PC-9 (cell line): ENCODE results near the gene ITSN1. TPM values are rescaled to one million over a fixed set of nuclear protein-coding genes. Genes with fewer than 3 reads are reported as not detected.

Source experiments
- BruUV-seq: library from RNA; stranded (reverse); fragments of 400-500 nt; replicated peaks from 2 replicates; lab custom pipeline; 2021; lab: Mats Ljungman, UMichigan
- CTCF ChIA-PET: fragments of 300-600 bp; sonication (Branson Sonifier 250); formaldehyde crosslinking; loops from one replicate; lab custom pipeline; 2022; ENCODE audit warnings: antibody characterized with exemption; lab: Charles Lee
- POLR2A ChIA-PET: fragments of 300-600 bp; sonication (Branson Sonifier 250); formaldehyde crosslinking; loops from one replicate; lab custom pipeline; 2022; ENCODE audit warnings: antibody characterized with exemption; ENCODE audit not compliant: unreplicated experiment; lab: Charles Lee
- DNase-seq, 2 experiments: peaks; one replicate each; pipeline versions ENCODE4 v3.0.0 to v3.0.0-alpha.2; 2015 to 2022; ENCODE audit warnings: mixed read lengths in 1 of 2
- H2AFZ ChIP-seq: fragments of 200-600 bp; sonication (generic); 2 replicates; pipeline ENCODE4 v1.8.1; 2017; ENCODE audit warnings: antibody characterized with exemption
- H3F3A ChIP-seq: fragments of 200-600 bp; sonication (generic); 2 replicates; pipeline ENCODE4 v1.8.1; 2017; ENCODE audit warnings: antibody characterized with exemption, mild to moderate bottlenecking, low read depth; ENCODE audit not compliant: insufficient read depth
- H3K27ac ChIP-seq: fragments of 200-600 bp; sonication (generic); 2 replicates; pipeline ENCODE4 v1.6.1; 2016; ENCODE audit warnings: mixed run types
- H3K27me3 ChIP-seq: fragments of 200-600 bp; sonication (generic); 2 replicates; pipeline ENCODE4 v1.6.1; 2016; ENCODE audit warnings: low read depth, mixed run types; ENCODE audit not compliant: insufficient read depth
- H3K36me3 ChIP-seq: fragments of 200-600 bp; sonication (generic); 2 replicates; pipeline ENCODE4 v1.6.1; 2016; ENCODE audit warnings: low read depth, mixed run types
- H3K4me1 ChIP-seq: fragments of 200-600 bp; sonication (generic); replicated peaks from 2 replicates; pipeline ENCODE4 v1.6.1; 2016; ENCODE audit warnings: mixed run types; ENCODE audit not compliant: insufficient read depth
- H3K4me2 ChIP-seq: fragments of 200-600 bp; sonication (generic); 2 replicates; pipeline ENCODE4 v1.6.1; 2017; ENCODE audit warnings: mixed run types
- H3K4me3 ChIP-seq: fragments of 200-600 bp; sonication (generic); 2 replicates; pipeline ENCODE4 v1.6.1; 2016; ENCODE audit warnings: mixed run types
- H3K79me2 ChIP-seq: fragments of 200-600 bp; sonication (generic); 2 replicates; pipeline ENCODE4 v1.6.1; 2017; ENCODE audit warnings: low read depth, mixed run types
- H3K9me2 ChIP-seq: fragments of 200-600 bp; sonication (generic); 2 replicates; pipeline ENCODE4 v1.8.1; 2017; ENCODE audit warnings: mild to moderate bottlenecking; ENCODE audit not compliant: insufficient read depth
- H3K9me3 ChIP-seq: fragments of 200-600 bp; sonication (generic); 2 replicates; pipeline ENCODE4 v1.8.1; 2016; ENCODE audit warnings: low read depth; ENCODE audit not compliant: insufficient read depth
- H4K20me1 ChIP-seq: fragments of 200-600 bp; sonication (generic); 2 replicates; pipeline ENCODE4 v1.8.1; 2017; ENCODE audit not compliant: insufficient read depth
- CTCF ChIP-seq: fragments of 200-600 bp; sonication (generic); conservative IDR thresholded peaks from 2 replicates; pipeline ENCODE4 v1.6.1; 2017; ENCODE audit warnings: mixed run types, antibody characterized with exemption, mild to moderate bottlenecking, moderate library complexity
- EZH2 ChIP-seq: fragments of 200-600 bp; sonication (generic); IDR thresholded peaks from 2 replicates; pipeline ENCODE4 v1.8.0; 2017; ENCODE audit warnings: antibody characterized with exemption, low read depth
- intact Hi-C: fragments of 100-400 bp; cut with micrococcal nuclease; formaldehyde crosslinking; loops from one replicate; pipeline ENCODE4 v1.10.0; 2022; ENCODE audit not compliant: unreplicated experiment
- total RNA-seq: library from RNA; stranded (reverse); gene quantifications from 2 replicates; pipeline ENCODE4 v1.2.3, GENCODE V29; 2021

ITSN1 gene
- total RNA-seq, 1 experiment from 2014 or later = 46.3 TPM

- no peaks in the 10 kb centered on the region for H3K9me3 ChIP-seq
- intact Hi-C loops = no loop called here
Observed at GRCh38 chr21:33813832-33814365, 171.6 kb downstream of the ITSN1 start.

GRCh38 chr21:33815143-33815707, 172.9 kb downstream of the ITSN1 start:
- no peaks in the 10 kb centered on the region for H4K20me1 ChIP-seq

More at GRCh38 chr21:33813832-33814365, 171.6 kb downstream of the ITSN1 start:
- Histone ChIP-seq H3K27ac (no peak overlapping the region), H3K9me2 (no peaks in the 10 kb centered on the region), H3K79me2 (no peaks in the 10 kb centered on the region), H3K4me2 (no peak overlapping the region), H3F3A (no peaks in the 10 kb centered on the region), H3K36me3 (no peaks in the 10 kb centered on the region), H3K27me3 (no peaks in the 10 kb centered on the region), H3K4me1 (no peaks in the 10 kb centered on the region), H2AFZ (no peak overlapping the region), H3K4me3 (no peak overlapping the region), H4K20me1 (no peaks in the 10 kb centered on the region)
- ChIA-PET POLR2A (no interaction called here), CTCF (no interaction called here)
- DNase-seq = no peak
- TF ChIP-seq EZH2 = no peak
- TF ChIP-seq CTCF = no peak
- BruUV-seq = no TSS peak

GRCh38 chr21:33816174-33816573, 173.9 kb downstream of the ITSN1 start:
- H4K20me1 ChIP-seq = no peaks in the 10 kb centered on the region
- no peak overlapping the region for H3K27ac ChIP-seq
- no peaks in the 10 kb centered on the region for H3K9me3 ChIP-seq
- intact Hi-C loops = no loop called here
- H3K36me3 ChIP-seq = no peaks in the 10 kb centered on the region
- no peak overlapping the region for H3K4me3 ChIP-seq
- no peak overlapping the region for H3K4me2 ChIP-seq
- H2AFZ ChIP-seq = no peak overlapping the region
- no peaks in the 10 kb centered on the region for H3K27me3 ChIP-seq
- H3K79me2 ChIP-seq = no peaks in the 10 kb centered on the region
- BruUV-seq = no TSS peak
- no peak for TF ChIP-seq EZH2
- no peak for TF ChIP-seq CTCF
- no peaks in the 10 kb centered on the region for H3K4me1 ChIP-seq
- ChIA-PET POLR2A (no interaction called here), CTCF (no interaction called here)
- DNase-seq = no peak
- no peaks in the 10 kb centered on the region for H3K9me2 ChIP-seq
- H3F3A ChIP-seq = no peaks in the 10 kb centered on the region

More at GRCh38 chr21:33815143-33815707, 172.9 kb downstream of the ITSN1 start:
- no peak overlapping the region for H3K4me3 ChIP-seq
- no peak for DNase-seq
- no peaks in the 10 kb centered on the region for H3K79me2 ChIP-seq
- ChIA-PET CTCF (no interaction called here), POLR2A (interaction anchor here (0.8 kb wide), 1 partner anchor 258 kb away, joined by 10 read pairs; no protein-coding TSS in a partner anchor)
- intact Hi-C loops = no loop called here
- no peaks in the 10 kb centered on the region for H3K27me3 ChIP-seq
- H3K4me2 ChIP-seq = no peak overlapping the region
- no TSS peak for BruUV-seq
- H3K36me3 ChIP-seq = no peaks in the 10 kb centered on the region
- TF ChIP-seq EZH2 = no peak
- no peaks in the 10 kb centered on the region for H3K4me1 ChIP-seq
- no peak overlapping the region for H3K27ac ChIP-seq
- no peaks in the 10 kb centered on the region for H3F3A ChIP-seq
- no peaks in the 10 kb centered on the region for H3K9me2 ChIP-seq
- H2AFZ ChIP-seq = no peak overlapping the region
- no peaks in the 10 kb centered on the region for H3K9me3 ChIP-seq
